ENCODE results near the gene NLRP7.
"Not testable (repeated sequence)": the region's sequence is repeated elsewhere in the genome, so short reads cannot be mapped to it uniquely, and the experiment has no call there.

NLRP7 gene

GRCh38 chr19:54904261-54904660 is 43.1 kb downstream of the NLRP7 start:
- not testable (repeated sequence) for H3K9ac ChIP-seq (ENCODE audit: low read depth, low read length); H3K36me3 ChIP-seq (ENCODE audit: insufficient read depth, low read length); H3K9me3 ChIP-seq (ENCODE audit: control insufficient read depth, insufficient read depth, low read length); H3K4me1 ChIP-seq (ENCODE audit: insufficient read depth, low read length)

GRCh38 chr19:54903303-54903702 is 44.0 kb downstream of the NLRP7 start:
- H3K4me1 ChIP-seq (ENCODE audit: insufficient read depth, low read length) = peaks cover 7% of the 10 kb centered on the region
- H3K36me3 ChIP-seq (ENCODE audit: insufficient read depth, low read length) = no peaks in the 10 kb centered on the region; the same call in 1 of the 2 replicates
- no peaks in the 10 kb centered on the region for H3K9me3 ChIP-seq (ENCODE audit: control insufficient read depth, insufficient read depth, low read length)
- H3K9ac ChIP-seq (ENCODE audit: low read depth, low read length) = no peak overlapping the region

GRCh38 chr19:54902061-54902460 is 45.3 kb downstream of the NLRP7 start:
- Histone ChIP-seq H3K4me1 (ENCODE audit: insufficient read depth, low read length) (peaks cover 7% of the 10 kb centered on the region), H3K36me3 (ENCODE audit: insufficient read depth, low read length) (no peaks in the 10 kb centered on the region; the same call in 1 of the 2 replicates), H3K9ac (ENCODE audit: low read depth, low read length) (no peak overlapping the region), H3K9me3 (ENCODE audit: control insufficient read depth, insufficient read depth, low read length) (no peaks in the 10 kb centered on the region)

- not testable (repeated sequence) for H3K36me3 ChIP-seq (ENCODE audit: insufficient read depth, low read length)
Measured at GRCh38 chr19:54901153-54901552, 46.2 kb downstream of the NLRP7 start.

GRCh38 chr19:54899646-54900045 is 47.7 kb downstream of the NLRP7 start:
- H3K9me3 ChIP-seq (ENCODE audit: control insufficient read depth, insufficient read depth, low read length); H3K36me3 ChIP-seq (ENCODE audit: insufficient read depth, low read length); H3K9ac ChIP-seq (ENCODE audit: low read depth, low read length); H3K4me1 ChIP-seq (ENCODE audit: insufficient read depth, low read length): not testable (repeated sequence)

More at GRCh38 chr19:54901153-54901552, 46.2 kb downstream of the NLRP7 start:
- not testable (repeated sequence) for H3K4me1 ChIP-seq (ENCODE audit: insufficient read depth, low read length); H3K9ac ChIP-seq (ENCODE audit: low read depth, low read length); H3K9me3 ChIP-seq (ENCODE audit: control insufficient read depth, insufficient read depth, low read length)

- not testable (repeated sequence) for H3K9ac ChIP-seq (ENCODE audit: low read depth, low read length); H3K36me3 ChIP-seq (ENCODE audit: insufficient read depth, low read length); H3K4me1 ChIP-seq (ENCODE audit: insufficient read depth, low read length); H3K9me3 ChIP-seq (ENCODE audit: control insufficient read depth, insufficient read depth, low read length)
Measured at GRCh38 chr19:54898685-54899084, 48.6 kb downstream of the NLRP7 start.

- 0 out of 2 replicates have a peak, but pooled peaks cover 3% of the 10 kb centered on the region for H3K4me1 ChIP-seq (ENCODE audit: insufficient read depth, low read length)
Measured at GRCh38 chr19:54896036-54896435, 51.3 kb downstream of the NLRP7 start.

GRCh38 chr19:54894106-54894505 is 53.2 kb downstream of the NLRP7 start:
- not testable (repeated sequence) for H3K9me3 ChIP-seq (ENCODE audit: control insufficient read depth, insufficient read depth, low read length); H3K36me3 ChIP-seq (ENCODE audit: insufficient read depth, low read length); H3K4me1 ChIP-seq (ENCODE audit: insufficient read depth, low read length)
- peak overlapping the region; percentile 44; the same call in 1 of the 2 replicates for H3K9ac ChIP-seq (ENCODE audit: low read depth, low read length)

More at GRCh38 chr19:54896036-54896435, 51.3 kb downstream of the NLRP7 start:
- Histone ChIP-seq H3K9ac (ENCODE audit: low read depth, low read length) (no peak overlapping the region), H3K36me3 (ENCODE audit: insufficient read depth, low read length) (no peaks in the 10 kb centered on the region; the same call in 1 of the 2 replicates), H3K9me3 (ENCODE audit: control insufficient read depth, insufficient read depth, low read length) (no peaks in the 10 kb centered on the region)

GRCh38 chr19:54893406-54893805 is 53.9 kb downstream of the NLRP7 start:
- Histone ChIP-seq H3K9me3 (ENCODE audit: control insufficient read depth, insufficient read depth, low read length) (no peaks in the 10 kb centered on the region), H3K36me3 (ENCODE audit: insufficient read depth, low read length) (no peaks in the 10 kb centered on the region), H3K9ac (ENCODE audit: low read depth, low read length) (peak overlapping the region; percentile 44), H3K4me1 (ENCODE audit: insufficient read depth, low read length) (0 out of 2 replicates have a peak, but pooled peaks cover 3% of the 10 kb centered on the region)

- Histone ChIP-seq H3K36me3 (ENCODE audit: insufficient read depth, low read length) (no peaks in the 10 kb centered on the region), H3K9me3 (ENCODE audit: control insufficient read depth, insufficient read depth, low read length) (no peaks in the 10 kb centered on the region), H3K4me1 (ENCODE audit: insufficient read depth, low read length) (no peaks in the 10 kb centered on the region), H3K9ac (ENCODE audit: low read depth, low read length) (no peak overlapping the region)
Measured at GRCh38 chr19:54889566-54889965, 57.8 kb downstream of the NLRP7 start.

GRCh38 chr19:54888239-54888638 is 59.1 kb downstream of the NLRP7 start:
- Histone ChIP-seq H3K9ac (ENCODE audit: low read depth, low read length) (no peak overlapping the region), H3K9me3 (ENCODE audit: control insufficient read depth, insufficient read depth, low read length) (no peaks in the 10 kb centered on the region), H3K36me3 (ENCODE audit: insufficient read depth, low read length) (no peaks in the 10 kb centered on the region), H3K4me1 (ENCODE audit: insufficient read depth, low read length) (no peaks in the 10 kb centered on the region)

- Histone ChIP-seq H3K9ac (ENCODE audit: low read depth, low read length) (no peak overlapping the region), H3K4me1 (ENCODE audit: insufficient read depth, low read length) (no peaks in the 10 kb centered on the region), H3K36me3 (ENCODE audit: insufficient read depth, low read length) (no peaks in the 10 kb centered on the region), H3K9me3 (ENCODE audit: control insufficient read depth, insufficient read depth, low read length) (no peaks in the 10 kb centered on the region)
Measured at GRCh38 chr19:54883228-54883627, 64.1 kb downstream of the NLRP7 start.

GRCh38 chr19:54882758-54883157 is 64.6 kb downstream of the NLRP7 start:
- Histone ChIP-seq H3K4me1 (ENCODE audit: insufficient read depth, low read length) (no peaks in the 10 kb centered on the region), H3K9ac (ENCODE audit: low read depth, low read length) (no peak overlapping the region), H3K36me3 (ENCODE audit: insufficient read depth, low read length) (no peaks in the 10 kb centered on the region), H3K9me3 (ENCODE audit: control insufficient read depth, insufficient read depth, low read length) (no peaks in the 10 kb centered on the region)

GRCh38 chr19:54881884-54882283 is 65.4 kb downstream of the NLRP7 start:
- Histone ChIP-seq H3K36me3 (ENCODE audit: insufficient read depth, low read length) (no peaks in the 10 kb centered on the region), H3K4me1 (ENCODE audit: insufficient read depth, low read length) (no peaks in the 10 kb centered on the region)

GRCh38 chr19:54877471-54877870 is 69.9 kb downstream of the NLRP7 start:
- no peak overlapping the region for H3K9ac ChIP-seq (ENCODE audit: low read depth, low read length)
- H3K4me1 ChIP-seq (ENCODE audit: insufficient read depth, low read length) = no peaks in the 10 kb centered on the region
- no peaks in the 10 kb centered on the region; the same call in 1 of the 2 replicates for H3K9me3 ChIP-seq (ENCODE audit: control insufficient read depth, insufficient read depth, low read length)
- H3K36me3 ChIP-seq (ENCODE audit: insufficient read depth, low read length) = no peaks in the 10 kb centered on the region

More at GRCh38 chr19:54881884-54882283, 65.4 kb downstream of the NLRP7 start:
- H3K9me3 ChIP-seq (ENCODE audit: control insufficient read depth, insufficient read depth, low read length) = no peaks in the 10 kb centered on the region
- H3K9ac ChIP-seq (ENCODE audit: low read depth, low read length) = no peak overlapping the region

- Histone ChIP-seq H3K9ac (ENCODE audit: low read depth, low read length) (no peak overlapping the region), H3K36me3 (ENCODE audit: insufficient read depth, low read length) (no peaks in the 10 kb centered on the region), H3K9me3 (ENCODE audit: control insufficient read depth, insufficient read depth, low read length) (no peaks in the 10 kb centered on the region; the same call in 1 of the 2 replicates), H3K4me1 (ENCODE audit: insufficient read depth, low read length) (peaks cover 3% of the 10 kb centered on the region; the same call in 1 of the 2 replicates)
Measured at GRCh38 chr19:54875506-54875905, 71.8 kb downstream of the NLRP7 start.
